K562 (cell line): ENCODE data around the gene PAQR7. TPM values are rescaled to one million over a fixed set of nuclear protein-coding genes. Genes with fewer than 3 reads are reported as not detected.

Experiments used
- ARID1B ChIP-seq: fragments of 450-650 bp; IDR thresholded peaks from 2 replicates; pipeline ENCODE4 v1.6.1; 2016; ENCODE audit warnings: antibody characterized with exemption, mild to moderate bottlenecking, inconsistent platforms
- FOXM1 ChIP-seq, 2 experiments: fragments of 450-650 bp in 1 of 2; sonication (generic) in 1 of 2; formaldehyde crosslinking in 1 of 2; IDR thresholded peaks; 2 replicates each; pipeline versions ENCODE4 v1.6.1 to v1.9.0; 2017 to 2022; ENCODE audit warnings: low read depth in 2 of 2, mild to moderate bottlenecking in 2 of 2, missing genetic modification reagents in 1 of 2, moderate library complexity in 1 of 2
- KLF6 ChIP-seq: fragments of 250-450 bp; sonication (Bioruptor Pico); IDR thresholded peaks from 2 replicates; pipeline ENCODE4 v1.4.0; 2020; ENCODE audit warnings: mild to moderate bottlenecking, moderate library complexity, borderline replicate concordance
- MTA1 ChIP-seq: fragments of 450-650 bp; IDR thresholded peaks from 2 replicates; pipeline ENCODE4 v1.6.1; 2017; ENCODE audit warnings: borderline replicate concordance
- NFYB ChIP-seq: IDR thresholded peaks from 2 replicates; pipeline ENCODE4 v1.6.1; 2011; ENCODE audit warnings: mild to moderate bottlenecking, moderate library complexity; ENCODE audit not compliant: insufficient read length; ENCODE audit errors: extremely low read depth
- NRF1 ChIP-seq, 2 experiments: fragments of 450-650 bp; IDR thresholded peaks in 1 of 2; conservative IDR thresholded peaks in 1 of 2; 2 replicates each; pipeline ENCODE4 v1.6.1; 2014; ENCODE audit warnings: mild to moderate bottlenecking in 2 of 2
- PCBP1 ChIP-seq: fragments of 200-400 bp; formaldehyde crosslinking; IDR thresholded peaks from 2 replicates; pipeline ENCODE4 v1.6.1; 2018; ENCODE audit warnings: mild to moderate bottlenecking, low read depth, low read length; ENCODE audit not compliant: poor library complexity, severe bottlenecking
- POLR2B ChIP-seq: fragments of 450-650 bp; IDR thresholded peaks from 2 replicates; pipeline ENCODE4 v1.6.1; 2018; ENCODE audit warnings: low read depth; ENCODE audit not compliant: partially characterized antibody
- SNRNP70 ChIP-seq: fragments of 200-400 bp; formaldehyde crosslinking; optimal IDR thresholded peaks from 2 replicates; pipeline ENCODE3; 2017; ENCODE audit warnings: low read depth, low read length
- ZFP1 ChIP-seq: fragments of 450-650 bp; formaldehyde crosslinking; IDR thresholded peaks from 2 replicates; pipeline ENCODE4 v1.4.0; 2020; ENCODE audit warnings: mild to moderate bottlenecking, mixed read lengths
- ZFP36 ChIP-seq: fragments of 150-350 bp; IDR thresholded peaks from 2 replicates; pipeline ENCODE4 v1.6.1; 2018; ENCODE audit warnings: low read length, low read depth; ENCODE audit not compliant: partially characterized antibody
- ZKSCAN3 ChIP-seq: fragments of 250-450 bp; sonication (Bioruptor Pico); IDR thresholded peaks from 2 replicates; pipeline ENCODE4 v1.4.0; 2020
- polyA plus RNA-seq, 8 experiments: library from polyadenylated mRNA; depleted of rRNA in 4 of 8; stranded (reverse) in 5 of 8; unstranded in 3 of 8; fragments of >200 nt; fragmentation: Nextera tagmentation in 2 of 8; fragmentation: Illumina TruSeq in 1 of 8; extraction: Ambion mirVana in 2 of 8; extraction: Trizol in 1 of 8; gene quantifications; 2 replicates each; pipeline versions ENCODE4 v1.2.1 to v1.2.3, GENCODE V29; 2011 to 2014; ENCODE audit warnings: inconsistent platforms in 1 of 8, missing spikeins in 1 of 8
- total RNA-seq, 7 experiments: library from RNA; depleted of rRNA in 6 of 7; stranded (reverse); fragments of >200 nt in 6 of 7; fragmentation: Illumina TruSeq in 2 of 7; extraction: Trizol in 2 of 7; gene quantifications; 2 replicates each; pipeline versions ENCODE4 v1.2.1 to v1.2.3, GENCODE V29; 2011 to 2021; ENCODE audit warnings: low replicate concordance in 1 of 7
- TF ChIP-seq, protein P1 (sequence below), 2 experiments: fragments of 450-650 bp; formaldehyde crosslinking in 1 of 2; IDR thresholded peaks; 2 replicates each; pipeline versions ENCODE4 v1.4.0 to v1.6.1; 2014 to 2020; ENCODE audit warnings: mild to moderate bottlenecking in 2 of 2, borderline replicate concordance in 1 of 2, low read depth in 1 of 2
- TF ChIP-seq, protein P2 (sequence below): sonication (generic); formaldehyde crosslinking; IDR thresholded peaks from 2 replicates; pipeline ENCODE4 v1.8.0; 2022; ENCODE audit warnings: missing genetic modification reagents, mild to moderate bottlenecking, moderate library complexity, borderline replicate concordance
- TF ChIP-seq, protein P3 (sequence below): fragments of 450-650 bp; IDR thresholded peaks from 2 replicates; pipeline ENCODE4 v1.6.1; 2016
- TF ChIP-seq, protein P4 (sequence below): fragments of 450-650 bp; formaldehyde crosslinking; IDR thresholded peaks from 2 replicates; pipeline ENCODE4 v1.4.0; 2022; ENCODE audit warnings: missing genetic modification characterization

PAQR7 gene
- total and polyA plus RNA-seq, 9 of the 15 experiments (the other 6 are each of a cell fraction or from before 2014, with no cell fraction given): 1.1 to 5.2 (median 2.6) TPM

DNA sequence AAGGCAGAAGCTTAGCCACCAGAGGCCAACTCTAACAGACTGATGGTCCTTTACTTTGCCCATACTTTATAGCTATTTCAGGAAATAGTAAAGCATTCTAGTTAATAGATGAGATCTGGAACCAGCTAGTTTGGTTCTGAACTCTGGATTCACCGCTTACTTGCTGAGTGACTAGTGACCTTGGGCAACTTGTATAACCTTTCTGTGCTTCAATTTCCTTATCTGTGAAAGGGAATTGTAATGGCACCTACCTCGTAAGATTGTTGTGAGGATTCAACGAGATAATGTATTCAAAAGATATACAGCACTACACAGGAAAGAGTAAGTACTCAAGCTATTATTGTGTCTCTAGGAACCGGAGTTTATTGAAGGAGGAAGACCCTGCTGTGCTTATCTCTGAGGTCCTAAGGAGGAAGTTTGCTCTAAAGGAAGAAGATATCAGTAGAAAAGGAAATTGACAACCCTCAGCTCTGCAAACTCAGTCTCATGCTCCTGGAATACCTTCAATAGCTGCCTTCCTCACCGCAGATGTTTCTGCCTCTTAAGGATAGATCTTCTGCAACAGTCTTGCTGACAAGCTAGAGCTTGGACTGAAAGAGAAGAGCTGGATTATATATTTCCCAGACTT, 43.8 kb downstream of the PAQR7 start (continued):
- TF ChIP-seq, protein P1, sequence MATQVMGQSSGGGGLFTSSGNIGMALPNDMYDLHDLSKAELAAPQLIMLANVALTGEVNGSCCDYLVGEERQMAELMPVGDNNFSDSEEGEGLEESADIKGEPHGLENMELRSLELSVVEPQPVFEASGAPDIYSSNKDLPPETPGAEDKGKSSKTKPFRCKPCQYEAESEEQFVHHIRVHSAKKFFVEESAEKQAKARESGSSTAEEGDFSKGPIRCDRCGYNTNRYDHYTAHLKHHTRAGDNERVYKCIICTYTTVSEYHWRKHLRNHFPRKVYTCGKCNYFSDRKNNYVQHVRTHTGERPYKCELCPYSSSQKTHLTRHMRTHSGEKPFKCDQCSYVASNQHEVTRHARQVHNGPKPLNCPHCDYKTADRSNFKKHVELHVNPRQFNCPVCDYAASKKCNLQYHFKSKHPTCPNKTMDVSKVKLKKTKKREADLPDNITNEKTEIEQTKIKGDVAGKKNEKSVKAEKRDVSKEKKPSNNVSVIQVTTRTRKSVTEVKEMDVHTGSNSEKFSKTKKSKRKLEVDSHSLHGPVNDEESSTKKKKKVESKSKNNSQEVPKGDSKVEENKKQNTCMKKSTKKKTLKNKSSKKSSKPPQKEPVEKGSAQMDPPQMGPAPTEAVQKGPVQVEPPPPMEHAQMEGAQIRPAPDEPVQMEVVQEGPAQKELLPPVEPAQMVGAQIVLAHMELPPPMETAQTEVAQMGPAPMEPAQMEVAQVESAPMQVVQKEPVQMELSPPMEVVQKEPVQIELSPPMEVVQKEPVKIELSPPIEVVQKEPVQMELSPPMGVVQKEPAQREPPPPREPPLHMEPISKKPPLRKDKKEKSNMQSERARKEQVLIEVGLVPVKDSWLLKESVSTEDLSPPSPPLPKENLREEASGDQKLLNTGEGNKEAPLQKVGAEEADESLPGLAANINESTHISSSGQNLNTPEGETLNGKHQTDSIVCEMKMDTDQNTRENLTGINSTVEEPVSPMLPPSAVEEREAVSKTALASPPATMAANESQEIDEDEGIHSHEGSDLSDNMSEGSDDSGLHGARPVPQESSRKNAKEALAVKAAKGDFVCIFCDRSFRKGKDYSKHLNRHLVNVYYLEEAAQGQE (IDR thresholded peaks at IDR 0.05; ENCODE audit: borderline replicate concordance): peak; percentile 4; the same call in 1 of the 2 replicates
- TF ChIP-seq, protein P1 (CRISPR knock-in tag; IDR thresholded peaks at IDR 0.05; ENCODE audit: low read depth): no peak
- TF ChIP-seq PCBP1 (no peak), ZFP1 (CRISPR knock-in tag) (no peak), POLR2B (no peak), NFYB (no peak), ARID1B (peak; percentile 57; the same call in 1 of the 2 replicates), MTA1 (no peak), ZKSCAN3 (CRISPR knock-in tag) (no peak), KLF6 (CRISPR knock-in tag) (no peak), FOXM1 (IDR thresholded peaks at IDR 0.05; ENCODE audit: low read depth) (no peak), FOXM1 (CRISPR knock-in tag; IDR thresholded peaks at IDR 0.05; ENCODE audit: low read depth) (no peak), SNRNP70 (no peak), ZFP36 (peak; percentile 29), NRF1 (conservative IDR thresholded peaks at IDR 0.05 in 1 of 2, IDR thresholded peaks at IDR 0.05 in 1 of 2) (no peak)
- TF ChIP-seq, protein P2, sequence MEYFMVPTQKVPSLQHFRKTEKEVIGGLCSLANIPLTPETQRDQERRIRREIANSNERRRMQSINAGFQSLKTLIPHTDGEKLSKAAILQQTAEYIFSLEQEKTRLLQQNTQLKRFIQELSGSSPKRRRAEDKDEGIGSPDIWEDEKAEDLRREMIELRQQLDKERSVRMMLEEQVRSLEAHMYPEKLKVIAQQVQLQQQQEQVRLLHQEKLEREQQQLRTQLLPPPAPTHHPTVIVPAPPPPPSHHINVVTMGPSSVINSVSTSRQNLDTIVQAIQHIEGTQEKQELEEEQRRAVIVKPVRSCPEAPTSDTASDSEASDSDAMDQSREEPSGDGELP: no peak
- TF ChIP-seq, protein P3, sequence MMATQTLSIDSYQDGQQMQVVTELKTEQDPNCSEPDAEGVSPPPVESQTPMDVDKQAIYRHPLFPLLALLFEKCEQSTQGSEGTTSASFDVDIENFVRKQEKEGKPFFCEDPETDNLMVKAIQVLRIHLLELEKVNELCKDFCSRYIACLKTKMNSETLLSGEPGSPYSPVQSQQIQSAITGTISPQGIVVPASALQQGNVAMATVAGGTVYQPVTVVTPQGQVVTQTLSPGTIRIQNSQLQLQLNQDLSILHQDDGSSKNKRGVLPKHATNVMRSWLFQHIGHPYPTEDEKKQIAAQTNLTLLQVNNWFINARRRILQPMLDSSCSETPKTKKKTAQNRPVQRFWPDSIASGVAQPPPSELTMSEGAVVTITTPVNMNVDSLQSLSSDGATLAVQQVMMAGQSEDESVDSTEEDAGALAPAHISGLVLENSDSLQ: no peak
- TF ChIP-seq, protein P4, sequence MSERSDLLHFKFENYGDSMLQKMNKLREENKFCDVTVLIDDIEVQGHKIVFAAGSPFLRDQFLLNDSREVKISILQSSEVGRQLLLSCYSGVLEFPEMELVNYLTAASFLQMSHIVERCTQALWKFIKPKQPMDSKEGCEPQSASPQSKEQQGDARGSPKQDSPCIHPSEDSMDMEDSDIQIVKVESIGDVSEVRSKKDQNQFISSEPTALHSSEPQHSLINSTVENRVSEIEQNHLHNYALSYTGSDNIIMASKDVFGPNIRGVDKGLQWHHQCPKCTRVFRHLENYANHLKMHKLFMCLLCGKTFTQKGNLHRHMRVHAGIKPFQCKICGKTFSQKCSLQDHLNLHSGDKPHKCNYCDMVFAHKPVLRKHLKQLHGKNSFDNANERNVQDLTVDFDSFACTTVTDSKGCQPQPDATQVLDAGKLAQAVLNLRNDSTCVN (CRISPR knock-in tag): no peak
